HEK293T (cell line): ENCODE results near the gene SUSD1.
"Not testable (repeated sequence)": the region's sequence is repeated elsewhere in the genome, so short reads cannot be mapped to it uniquely, and the experiment has no call there.

Experiments
- CTCF ChIA-PET: fragments of 350-600 bp; formaldehyde crosslinking; extraction: SDS; loops from one replicate; lab custom pipeline; 2021; ENCODE audit warnings: antibody characterized with exemption, inconsistent platforms; lab: Yijun Ruan, JAX
- POLR2A ChIA-PET: fragments of 350-600 bp; formaldehyde crosslinking; extraction: SDS; loops from one replicate; lab custom pipeline; 2020; ENCODE audit warnings: antibody characterized with exemption, inconsistent platforms; lab: Yijun Ruan, JAX
- DNase-seq: peaks from one replicate; pipeline ENCODE4 v3.0.0; 2012; ENCODE audit warnings: mixed read lengths; ENCODE audit errors: extremely low spot score
- ARNT ChIP-seq: fragments of 450-650 bp; IDR thresholded peaks from 2 replicates; pipeline ENCODE4 v1.6.1; 2017; ENCODE audit warnings: mild to moderate bottlenecking
- BHLHE40 ChIP-seq: fragments of 450-650 bp; IDR thresholded peaks from 2 replicates; pipeline ENCODE4 v1.6.1; 2016; ENCODE audit warnings: mild to moderate bottlenecking, moderate library complexity, borderline replicate concordance
- CTBP1 ChIP-seq: fragments of 450-650 bp; IDR thresholded peaks from 2 replicates; pipeline ENCODE4 v1.6.1; 2016; ENCODE audit warnings: borderline replicate concordance
- ELF4 ChIP-seq: fragments of 450-650 bp; IDR thresholded peaks from 2 replicates; pipeline ENCODE4 v1.6.1; 2017; ENCODE audit warnings: antibody characterized with exemption
- FOXA1 ChIP-seq: fragments of 450-650 bp; IDR thresholded peaks from 2 replicates; pipeline ENCODE4 v1.6.1; 2016; ENCODE audit warnings: mild to moderate bottlenecking
- FOXK2 ChIP-seq: fragments of 450-650 bp; IDR thresholded peaks from 2 replicates; pipeline ENCODE4 v1.6.1; 2016; ENCODE audit warnings: mild to moderate bottlenecking
- FOXM1 ChIP-seq: fragments of 450-650 bp; IDR thresholded peaks from 2 replicates; pipeline ENCODE4 v1.6.1; 2017; ENCODE audit warnings: mild to moderate bottlenecking, borderline replicate concordance
- HDGF ChIP-seq: fragments of 450-650 bp; IDR thresholded peaks from 2 replicates; pipeline ENCODE4 v1.6.1; 2017; ENCODE audit warnings: antibody characterized with exemption, borderline replicate concordance
- L3MBTL2 ChIP-seq: fragments of 450-650 bp; conservative IDR thresholded peaks from 2 replicates; pipeline ENCODE4 v1.6.1; 2016; ENCODE audit warnings: mild to moderate bottlenecking
- LEF1 ChIP-seq: fragments of 450-650 bp; IDR thresholded peaks from 2 replicates; pipeline ENCODE4 v1.6.1; 2017; ENCODE audit warnings: mild to moderate bottlenecking, borderline replicate concordance
- NFRKB ChIP-seq: fragments of 450-650 bp; IDR thresholded peaks from 2 replicates; pipeline ENCODE4 v1.6.1; 2016; ENCODE audit warnings: mild to moderate bottlenecking, moderate library complexity
- PKNOX1 ChIP-seq: fragments of 450-650 bp; IDR thresholded peaks from 2 replicates; pipeline ENCODE4 v1.6.1; 2016
- SP1 ChIP-seq: fragments of 450-650 bp; IDR thresholded peaks from 2 replicates; pipeline ENCODE4 v1.6.1; 2017
- SUZ12 ChIP-seq: fragments of 450-650 bp; IDR thresholded peaks from 2 replicates; pipeline ENCODE4 v1.6.1; 2016; ENCODE audit warnings: mild to moderate bottlenecking
- TARDBP ChIP-seq: fragments of 450-650 bp; IDR thresholded peaks from 2 replicates; pipeline ENCODE4 v1.6.1; 2016
- ZNF384 ChIP-seq: fragments of 450-650 bp; IDR thresholded peaks from 2 replicates; pipeline ENCODE4 v1.6.1; 2016

The SUSD1 gene

GRCh38 chr9:112135706-112136105 is 39.4 kb downstream of the SUSD1 start:
- no peak for TF ChIP-seq FOXM1
- no peak for TF ChIP-seq ELF4
- no peak for TF ChIP-seq NFRKB
- no peak for TF ChIP-seq PKNOX1
- TF ChIP-seq BHLHE40 = no peak
- TF ChIP-seq TARDBP = no peak
- DNase-seq = no peak
- POLR2A ChIA-PET = no interaction called here
- CTCF ChIA-PET = no interaction called here

GRCh38 chr9:112133806-112134205 is 41.3 kb downstream of the SUSD1 start:
- POLR2A ChIA-PET, CTCF ChIA-PET, DNase-seq: not testable (repeated sequence)

- POLR2A ChIA-PET = no interaction called here
- CTCF ChIA-PET = no interaction called here
- TF ChIP-seq FOXA1 = no peak
- no peak for TF ChIP-seq FOXM1
- TF ChIP-seq TARDBP = no peak
- DNase-seq = no peak
Observed at GRCh38 chr9:112132356-112132755, 42.7 kb downstream of the SUSD1 start.

- ChIA-PET CTCF (no interaction called here), POLR2A (no interaction called here)
- no peak for DNase-seq
- no peak for TF ChIP-seq TARDBP
- TF ChIP-seq HDGF = no peak
- TF ChIP-seq PKNOX1 = no peak
- TF ChIP-seq CTBP1 = no peak
- TF ChIP-seq LEF1 = no peak
- no peak for TF ChIP-seq ARNT
- no peak for TF ChIP-seq SUZ12
- TF ChIP-seq FOXM1 = no peak
- TF ChIP-seq ELF4 = no peak
- no peak for TF ChIP-seq ZNF384
- no peak for TF ChIP-seq NFRKB
- no peak for TF ChIP-seq FOXK2
- no peak for TF ChIP-seq FOXA1
- TF ChIP-seq BHLHE40 = no peak
Observed at GRCh38 chr9:112130997-112131396, 44.1 kb downstream of the SUSD1 start.

GRCh38 chr9:112130347-112130746 is 44.8 kb downstream of the SUSD1 start:
- POLR2A ChIA-PET = no interaction called here
- no peak for TF ChIP-seq SUZ12
- TF ChIP-seq BHLHE40 = no peak
- no peak for TF ChIP-seq PKNOX1
- TF ChIP-seq FOXA1 = no peak
- no peak for TF ChIP-seq FOXM1
- no peak for TF ChIP-seq ARNT
- no peak for TF ChIP-seq FOXK2
- DNase-seq = no peak
- CTCF ChIA-PET = no interaction called here

- CTCF ChIA-PET = no interaction called here
- TF ChIP-seq HDGF (no peak), TARDBP (no peak), SP1 (no peak), NFRKB (no peak), ZNF384 (no peak), ELF4 (no peak), FOXA1 (no peak), L3MBTL2 (no peak), CTBP1 (no peak), FOXK2 (no peak)
- POLR2A ChIA-PET = interaction anchor here (1.0 kb wide), 1 partner anchor 15 kb away, joined by 3 read pairs; no protein-coding TSS in a partner anchor
- DNase-seq = no peak
Observed at GRCh38 chr9:112129246-112129645, 45.9 kb downstream of the SUSD1 start.

GRCh38 chr9:112128399-112128798 is 46.7 kb downstream of the SUSD1 start:
- DNase-seq, POLR2A ChIA-PET, CTCF ChIA-PET: not testable (repeated sequence)

GRCh38 chr9:112127281-112127680 is 47.8 kb downstream of the SUSD1 start:
- TF ChIP-seq ELF4 (no peak), NFRKB (no peak), PKNOX1 (no peak)
- no peak for DNase-seq
- ChIA-PET CTCF (interaction anchor here (1.1 kb wide), 1 partner anchor 29 kb away, joined by 3 read pairs; no protein-coding TSS in a partner anchor), POLR2A (no interaction called here)
